Vagina (tissue), 2 donors: ENCODE results near the gene DGKD. TPM values are rescaled to one million over a fixed set of nuclear protein-coding genes. Genes with fewer than 3 reads are reported as not detected.

ENCODE experiments used
- DNase-seq, 2 donors: peaks; one replicate each; pipeline ENCODE4 v3.0.0-alpha.2; 2017; ENCODE audit errors: extremely low spot score in 2 of 2
- H3K27ac ChIP-seq: fragments of 200-600 bp; sonication (generic); one replicate; pipeline ENCODE4 v1.5.1; 2019
- H3K27me3 ChIP-seq: fragments of 200-600 bp; sonication (generic); one replicate; pipeline ENCODE4 v1.5.1; 2019
- H3K36me3 ChIP-seq, 2 donors: fragments of 200-600 bp; sonication (generic); one replicate each; pipeline ENCODE4 v1.5.1; 2017 to 2019
- H3K4me1 ChIP-seq: fragments of 200-600 bp; sonication (generic); one replicate; pipeline ENCODE4 v1.5.1; 2019
- H3K4me3 ChIP-seq, 2 donors: fragments of 200-600 bp; sonication (generic); 1 replicate in 1 of 2; 2 replicates in 1 of 2; pipeline ENCODE4 v1.5.1; 2016 to 2019
- H3K9me3 ChIP-seq: fragments of 200-600 bp; sonication (generic); one replicate; pipeline ENCODE4 v1.5.1; 2019
- CTCF ChIP-seq, 3 experiments: fragments of 450-650 bp in 2 of 3; fragments of 200-600 bp in 1 of 3; sonication (generic) in 1 of 3; IDR thresholded peaks; one replicate each; pipeline ENCODE4 v1.5.1; 2017 to 2019; ENCODE audit warnings: antibody characterized with exemption in 3 of 3, mild to moderate bottlenecking in 2 of 3, moderate library complexity in 2 of 3
- POLR2A ChIP-seq, 2 donors: fragments of 450-650 bp; IDR thresholded peaks; one replicate each; pipeline ENCODE4 v1.6.1; 2017; ENCODE audit warnings: antibody characterized with exemption in 2 of 2, mild to moderate bottlenecking in 2 of 2, moderate library complexity in 2 of 2
- POLR2AphosphoS5 ChIP-seq, 2 donors: sonication (generic); formaldehyde crosslinking; IDR thresholded peaks; one replicate each; pipeline ENCODE4 v1.9.0; 2017; ENCODE audit warnings: antibody characterized with exemption in 2 of 2, mild to moderate bottlenecking in 2 of 2, low read depth in 1 of 2; ENCODE audit not compliant: insufficient read depth in 1 of 2
- intact Hi-C: fragments of 100-400 bp; cut with DNase I; formaldehyde crosslinking; loops from one replicate; pipeline ENCODE4 v1.15.1; 2023
- total RNA-seq: library from RNA; depleted of rRNA; stranded (reverse); fragments of >200 nt; gene quantifications from one replicate; pipeline ENCODE4 v1.2.3, GENCODE V29; 2016

Gene DGKD
- total RNA-seq, 1 donor from 2014 or later, result 13.3 TPM

DNA sequence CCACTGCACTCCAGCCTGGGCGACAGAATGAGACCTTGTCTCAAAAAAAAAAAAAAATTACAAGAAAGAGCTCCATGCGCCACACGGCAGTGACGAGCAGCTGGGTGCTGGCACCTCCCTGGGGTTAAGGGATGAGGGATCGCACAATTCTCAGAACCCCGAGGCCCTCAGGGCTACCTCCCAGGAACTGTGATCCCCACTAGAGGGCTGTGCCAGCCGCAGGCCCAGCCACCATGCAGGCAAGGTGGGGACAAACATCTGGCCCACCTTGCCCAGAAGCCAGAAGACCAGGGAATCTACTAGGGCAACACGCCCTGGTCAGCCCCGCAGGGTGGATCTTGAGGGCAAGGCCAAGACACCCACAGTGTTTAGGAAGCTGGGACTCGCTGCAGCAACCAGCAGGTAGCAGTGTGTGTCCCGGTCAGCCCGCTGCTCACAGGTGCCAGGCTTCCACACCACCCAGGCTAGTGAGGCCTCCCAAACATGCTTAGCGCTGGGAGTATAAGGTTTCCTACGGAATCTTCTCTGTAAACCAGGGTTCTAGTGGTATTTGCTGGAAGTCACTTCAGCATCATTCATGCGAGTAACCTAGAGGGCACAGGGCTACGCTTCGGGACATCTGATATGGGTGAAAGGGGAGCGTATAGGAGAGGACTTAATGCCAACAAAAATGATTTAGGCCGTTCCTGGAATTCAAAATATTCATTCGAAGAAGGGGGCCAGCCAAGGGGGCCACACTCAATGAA is 39.9 kb upstream of the DGKD start:
- DNase-seq, result no peak
- H3K36me3 ChIP-seq, result no peaks in the 10 kb centered on the region
- H3K9me3 ChIP-seq, result no peaks in the 10 kb centered on the region
- intact Hi-C loops, result no loop called here
- no peak overlapping the region for H3K27ac ChIP-seq
- H3K4me3 ChIP-seq, result no peak overlapping the region
- H3K27me3 ChIP-seq, result no peaks in the 10 kb centered on the region
- H3K4me1 ChIP-seq, result no peaks in the 10 kb centered on the region
- TF ChIP-seq POLR2AphosphoS5 (IDR thresholded peaks at IDR 0.05; ENCODE audit: insufficient read depth in 1 of 2, low read depth in 1 of 2) (no peak), POLR2A (IDR thresholded peaks at IDR 0.05) (no peak), CTCF (IDR thresholded peaks at IDR 0.05) (no peak)

DNA sequence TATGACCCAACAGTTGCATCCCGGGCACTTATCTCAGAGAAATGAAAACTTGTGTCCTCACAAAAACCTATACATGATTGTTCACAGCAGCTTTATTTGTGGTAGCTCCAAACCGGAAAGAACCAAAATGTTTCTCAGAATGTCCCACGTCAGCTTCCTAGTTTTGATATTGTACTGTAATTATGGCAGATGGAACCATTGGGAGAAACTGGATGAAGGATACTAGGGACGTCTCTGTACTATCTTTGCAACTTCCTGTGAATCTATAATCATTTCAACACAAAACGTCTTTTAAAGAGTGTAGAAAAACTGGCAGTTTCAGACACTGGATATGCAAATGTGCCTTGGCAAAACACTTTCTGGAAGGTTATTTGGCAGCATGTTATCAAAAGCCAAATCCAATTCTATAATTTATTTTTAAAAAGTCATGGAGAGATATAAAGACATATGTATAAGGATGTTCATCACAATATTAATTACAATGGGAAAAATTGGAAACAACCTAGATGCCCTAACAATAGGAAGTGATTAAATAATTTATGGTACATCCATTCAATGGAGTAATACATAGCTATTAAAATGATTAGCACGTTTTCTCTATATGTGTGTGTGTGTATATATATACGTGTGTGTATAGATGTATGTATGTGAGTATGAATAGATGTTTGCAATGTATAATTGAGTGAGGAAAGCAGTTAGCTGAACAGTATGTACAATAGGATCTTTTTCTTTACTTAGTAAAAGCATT is 36.9 kb upstream of the DGKD start:
- no peak overlapping the region for H3K27ac ChIP-seq
- H3K4me1 ChIP-seq, result no peaks in the 10 kb centered on the region
- no peaks in the 10 kb centered on the region for H3K27me3 ChIP-seq
- TF ChIP-seq POLR2A (IDR thresholded peaks at IDR 0.05), result no peak
- TF ChIP-seq POLR2AphosphoS5 (IDR thresholded peaks at IDR 0.05; ENCODE audit: insufficient read depth in 1 of 2, low read depth in 1 of 2), result no peak
- no peak for TF ChIP-seq CTCF (IDR thresholded peaks at IDR 0.05)
- intact Hi-C loops, result no loop called here
- no peak for DNase-seq
- no peaks in the 10 kb centered on the region for H3K9me3 ChIP-seq
- H3K4me3 ChIP-seq, result no peak overlapping the region
- H3K36me3 ChIP-seq, result no peaks in the 10 kb centered on the region

DNA sequence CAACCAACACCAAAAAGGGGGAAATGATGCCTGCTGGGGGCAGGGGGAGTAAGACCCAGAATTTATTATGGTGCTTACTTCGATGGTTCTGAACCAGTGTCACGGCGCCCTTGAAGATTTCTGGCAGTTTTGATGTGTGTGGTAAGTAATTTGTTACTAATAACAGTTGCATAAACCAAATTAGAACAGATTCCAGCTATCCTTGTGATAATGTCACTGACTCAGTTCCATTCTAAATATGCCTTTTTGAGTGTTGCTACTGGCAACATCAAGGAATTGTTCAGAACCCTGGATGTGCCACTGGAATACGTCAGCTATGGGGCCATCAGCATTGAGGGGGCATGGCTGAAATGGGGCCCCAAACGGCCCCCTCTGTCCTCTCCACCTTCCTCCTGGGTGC is 35.0 kb upstream of the DGKD start:
- Histone ChIP-seq H3K27ac (no peak overlapping the region), H3K4me1 (no peaks in the 10 kb centered on the region), H3K36me3 (no peaks in the 10 kb centered on the region), H3K27me3 (no peaks in the 10 kb centered on the region), H3K4me3 (no peak overlapping the region), H3K9me3 (no peaks in the 10 kb centered on the region)
- no peak for DNase-seq
- intact Hi-C loops, result no loop called here
- TF ChIP-seq POLR2AphosphoS5 (IDR thresholded peaks at IDR 0.05; ENCODE audit: insufficient read depth in 1 of 2, low read depth in 1 of 2) (no peak), CTCF (IDR thresholded peaks at IDR 0.05) (no peak), POLR2A (IDR thresholded peaks at IDR 0.05) (no peak)

DNA sequence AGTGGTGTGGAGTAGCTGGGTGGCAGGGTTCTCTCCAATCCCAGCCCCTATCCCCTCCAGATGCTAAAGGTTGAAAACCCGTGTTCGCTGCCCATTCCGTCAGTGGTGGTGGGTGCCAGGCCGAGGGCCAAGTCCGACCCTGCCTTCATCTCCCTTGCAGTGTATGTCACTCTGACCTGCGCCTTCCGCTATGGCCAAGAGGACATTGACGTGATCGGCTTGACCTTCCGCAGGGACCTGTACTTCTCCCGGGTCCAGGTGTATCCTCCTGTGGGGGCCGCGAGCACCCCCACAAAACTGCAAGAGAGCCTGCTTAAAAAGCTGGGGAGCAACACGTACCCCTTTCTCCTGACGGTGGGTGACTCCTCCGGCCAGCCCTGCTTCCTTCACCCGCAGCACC is 33.8 kb upstream of the DGKD start:
- Histone ChIP-seq H3K4me3 (no peak overlapping the region), H3K4me1 (no peaks in the 10 kb centered on the region), H3K36me3 (no peaks in the 10 kb centered on the region), H3K9me3 (no peaks in the 10 kb centered on the region), H3K27ac (no peak overlapping the region), H3K27me3 (no peaks in the 10 kb centered on the region)
- TF ChIP-seq CTCF (IDR thresholded peaks at IDR 0.05) (no peak), POLR2A (IDR thresholded peaks at IDR 0.05) (no peak), POLR2AphosphoS5 (IDR thresholded peaks at IDR 0.05; ENCODE audit: insufficient read depth in 1 of 2, low read depth in 1 of 2) (no peak)
- no peak for DNase-seq
- intact Hi-C loops, result no loop called here

DNA sequence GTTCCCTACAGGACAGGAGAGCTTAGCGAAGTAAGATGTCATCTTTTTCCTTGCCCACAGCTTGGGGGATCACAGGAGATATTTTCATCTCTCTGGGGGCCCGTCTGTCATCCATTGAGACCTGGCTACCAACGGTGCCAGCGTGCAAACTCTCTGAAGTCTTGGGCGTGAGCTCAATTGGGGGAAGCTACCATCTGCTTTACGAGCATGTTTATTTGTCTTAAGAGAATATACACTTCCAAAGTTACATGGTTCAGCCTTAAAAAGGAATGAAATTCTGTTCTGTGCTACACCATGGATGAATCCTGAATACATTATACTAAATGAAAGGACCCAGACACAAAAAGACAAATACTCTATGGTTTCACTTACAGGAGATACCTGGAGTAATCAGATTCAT is 33.1 kb upstream of the DGKD start:
- intact Hi-C loops, result no loop called here

More for the DNA sequence above, 33.1 kb upstream of the DGKD start:
- H3K27ac ChIP-seq, result no peak overlapping the region
- H3K36me3 ChIP-seq, result no peaks in the 10 kb centered on the region
- no peaks in the 10 kb centered on the region for H3K27me3 ChIP-seq
- TF ChIP-seq POLR2AphosphoS5 (IDR thresholded peaks at IDR 0.05; ENCODE audit: insufficient read depth in 1 of 2, low read depth in 1 of 2), result no peak
- TF ChIP-seq CTCF (IDR thresholded peaks at IDR 0.05), result no peak
- no peak for TF ChIP-seq POLR2A (IDR thresholded peaks at IDR 0.05)
- no peak for DNase-seq
- H3K9me3 ChIP-seq, result no peaks in the 10 kb centered on the region
- no peaks in the 10 kb centered on the region for H3K4me1 ChIP-seq
- H3K4me3 ChIP-seq, result no peak overlapping the region
